IPS DF 4.7 (cell line): ENCODE data around the gene TMEM41A.
"Not testable (repeated sequence)": the region's sequence is repeated elsewhere in the genome, so short reads cannot be mapped to it uniquely, and the experiment has no call there.

Experiments used
- DNase-seq: peaks from one replicate; pipeline ENCODE4 v3.0.0-alpha.2; 2013; ENCODE audit warnings: low spot score; ENCODE audit errors: extremely low read depth

Gene TMEM41A

GRCh38 chr3:185489462-185489861, 9.4 kb downstream of the TMEM41A start:
- no peak for DNase-seq

- no peak for DNase-seq
Observed at GRCh38 chr3:185488465-185488864, 10.4 kb downstream of the TMEM41A start.

GRCh38 chr3:185486394-185486793, 12.4 kb downstream of the TMEM41A start:
- no peak for DNase-seq

GRCh38 chr3:185484296-185484695, 14.5 kb downstream of the TMEM41A start:
- DNase-seq = no peak

- DNase-seq = no peak
Observed at GRCh38 chr3:185479373-185479945, 19.4 kb downstream of the TMEM41A start.

- no peak for DNase-seq
Observed at GRCh38 chr3:185477316-185477715, 21.5 kb downstream of the TMEM41A start.

GRCh38 chr3:185474922-185475321, 23.9 kb downstream of the TMEM41A start:
- not testable (repeated sequence) for DNase-seq

- DNase-seq = no peak
Observed at GRCh38 chr3:185473290-185473815, 25.5 kb downstream of the TMEM41A start.

- DNase-seq = peak; percentile 36
Observed at GRCh38 chr3:185470323-185470722, 28.5 kb downstream of the TMEM41A start.

GRCh38 chr3:185469542-185469941, 29.3 kb downstream of the TMEM41A start:
- no peak for DNase-seq

GRCh38 chr3:185466123-185466522, 32.7 kb downstream of the TMEM41A start:
- not testable (repeated sequence) for DNase-seq

- DNase-seq = no peak
Observed at GRCh38 chr3:185465471-185465870, 33.4 kb downstream of the TMEM41A start.

GRCh38 chr3:185460719-185461350, 38.0 kb downstream of the TMEM41A start:
- no peak for DNase-seq

GRCh38 chr3:185460309-185460708, 38.5 kb downstream of the TMEM41A start:
- DNase-seq = no peak

- no peak for DNase-seq
Observed at GRCh38 chr3:185457376-185457775, 41.5 kb downstream of the TMEM41A start.

- DNase-seq = not testable (repeated sequence)
Observed at GRCh38 chr3:185451432-185451831, 47.4 kb downstream of the TMEM41A start.

GRCh38 chr3:185448107-185448506, 50.7 kb downstream of the TMEM41A start:
- DNase-seq = no peak

GRCh38 chr3:185444329-185444728, 54.5 kb downstream of the TMEM41A start:
- DNase-seq = no peak

GRCh38 chr3:185442031-185442430, 56.8 kb downstream of the TMEM41A start:
- no peak for DNase-seq

GRCh38 chr3:185439745-185440466, 58.9 kb downstream of the TMEM41A start:
- DNase-seq = no peak
